ENCODE data around the gene TACC3.
"Not testable (repeated sequence)": the region's sequence is repeated elsewhere in the genome, so short reads cannot be mapped to it uniquely, and the experiment has no call there.

The TACC3 gene

GRCh38 chr4:1721003-1721665 is at the start of gene TACC3, which contains the start of gene TMEM129:
TACC3 (plus strand) TSS chr4:1721521; CDS start chr4:1723422, 1,901 bp downstream.
TMEM129 (minus strand) TSS chr4:1721323; CDS start chr4:1720837, 486 bp downstream.
- DNase-seq (ENCODE audit: low read depth), result peak; percentile 92

- no peak for DNase-seq (ENCODE audit: low read depth)
Measured at GRCh38 chr4:1673671-1674070, 47.6 kb upstream of the TACC3 start.

GRCh38 chr4:1674682-1675081 is 46.6 kb upstream of the TACC3 start:
- no peak for DNase-seq (ENCODE audit: low read depth)

- no peak for DNase-seq (ENCODE audit: low read depth)
Measured at GRCh38 chr4:1675136-1675801, 46.1 kb upstream of the TACC3 start.

- no peak for DNase-seq (ENCODE audit: low read depth)
Measured at GRCh38 chr4:1675802-1676137, 45.6 kb upstream of the TACC3 start.

GRCh38 chr4:1676605-1677525 is 44.5 kb upstream of the TACC3 start:
- DNase-seq (ENCODE audit: low read depth), result no peak

- DNase-seq (ENCODE audit: low read depth), result no peak
Measured at GRCh38 chr4:1678244-1678643, 43.1 kb upstream of the TACC3 start.

- no peak for DNase-seq (ENCODE audit: low read depth)
Measured at GRCh38 chr4:1682860-1683259, 38.5 kb upstream of the TACC3 start.

- no peak for DNase-seq (ENCODE audit: low read depth)
Measured at GRCh38 chr4:1683261-1683735, 38.0 kb upstream of the TACC3 start.

- peak; percentile 91 for DNase-seq (ENCODE audit: low read depth)
Measured at GRCh38 chr4:1683736-1684505, 37.4 kb upstream of the TACC3 start, which contains the start of gene FAM53A. FAM53A (minus strand) TSS chr4:1684313; CDS start chr4:1668741, 15,572 bp downstream.

GRCh38 chr4:1684506-1685234 is 36.7 kb upstream of the TACC3 start:
- DNase-seq (ENCODE audit: low read depth), result no peak

GRCh38 chr4:1685235-1686150 is 35.8 kb upstream of the TACC3 start:
- DNase-seq (ENCODE audit: low read depth), result no peak

- DNase-seq (ENCODE audit: low read depth), result no peak
Measured at GRCh38 chr4:1686440-1687036, 34.8 kb upstream of the TACC3 start.

GRCh38 chr4:1690698-1691097 is 30.6 kb upstream of the TACC3 start:
- no peak for DNase-seq (ENCODE audit: low read depth)

GRCh38 chr4:1691737-1692373 is 29.5 kb upstream of the TACC3 start:
- DNase-seq (ENCODE audit: low read depth), result no peak

- peak; percentile 63 for DNase-seq (ENCODE audit: low read depth)
Measured at GRCh38 chr4:1693131-1693896, 28.0 kb upstream of the TACC3 start.

GRCh38 chr4:1695913-1696312 is 25.4 kb upstream of the TACC3 start:
- DNase-seq (ENCODE audit: low read depth), result no peak

- DNase-seq (ENCODE audit: low read depth), result not testable (repeated sequence)
Measured at GRCh38 chr4:1701671-1702070, 19.6 kb upstream of the TACC3 start.

Data from activated T-helper 1 cell treated with Interleukin-2 at 50 U/mL for 16 hours (primary cell).